GM13977 (cell line): ENCODE results near the gene SSTR4.

Experiments used
- DNase-seq: peaks from one replicate; pipeline ENCODE4 v3.0.0; 2012; ENCODE audit warnings: low spot score
- in situ Hi-C: fragments of 300-500 bp; cut with MboI; formaldehyde crosslinking; loops from one replicate; pipeline ENCODE4 v1.12.0; 2022; ENCODE audit warnings: low sequenced_read_pairs, low pct_unique_long_range_greater_than_20kb, mixed read lengths, inconsistent platforms; ENCODE audit not compliant: unreplicated experiment
- TF ChIP-seq, protein P1 (sequence below): IDR thresholded peaks from 2 replicates; pipeline ENCODE4 v1.5.1; 2012; ENCODE audit warnings: mild to moderate bottlenecking, control low read depth; ENCODE audit not compliant: insufficient read depth; ENCODE audit errors: extremely low read depth, missing control alignments

Gene SSTR4

DNA sequence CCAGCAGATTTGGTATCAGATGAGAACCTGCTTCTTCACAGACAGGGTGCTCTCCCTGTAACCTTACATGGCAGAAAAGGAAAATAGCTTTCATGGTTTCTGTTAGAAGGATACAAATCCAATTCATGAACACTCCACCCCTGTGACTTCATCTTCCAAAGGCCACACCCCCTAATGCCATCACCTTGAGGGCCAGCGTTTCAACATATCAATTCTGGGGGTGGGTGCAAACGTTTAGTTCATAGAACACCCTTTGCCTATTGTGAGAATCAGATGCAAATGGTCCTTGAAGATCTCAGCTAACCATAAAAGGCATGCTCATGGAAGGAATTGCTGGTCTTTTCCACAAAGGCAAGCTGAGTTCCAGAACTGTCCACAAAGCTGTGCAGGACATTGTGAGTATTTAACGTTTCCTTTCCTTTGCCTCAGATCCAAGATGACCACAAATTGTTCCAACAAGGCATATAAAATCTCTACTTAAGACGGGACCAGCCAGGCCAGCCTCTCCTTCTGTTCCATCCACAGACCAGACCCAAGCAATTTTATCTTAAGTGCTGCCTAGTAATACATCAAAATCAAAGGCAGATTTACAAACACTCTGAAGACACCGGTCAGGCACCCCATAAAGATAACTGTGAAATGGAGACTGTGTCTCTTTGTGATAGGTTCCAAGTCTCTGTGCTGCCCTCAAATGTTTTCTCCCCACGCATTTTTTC is 34.7 kb upstream of the SSTR4 start:
- TF ChIP-seq, protein P1, sequence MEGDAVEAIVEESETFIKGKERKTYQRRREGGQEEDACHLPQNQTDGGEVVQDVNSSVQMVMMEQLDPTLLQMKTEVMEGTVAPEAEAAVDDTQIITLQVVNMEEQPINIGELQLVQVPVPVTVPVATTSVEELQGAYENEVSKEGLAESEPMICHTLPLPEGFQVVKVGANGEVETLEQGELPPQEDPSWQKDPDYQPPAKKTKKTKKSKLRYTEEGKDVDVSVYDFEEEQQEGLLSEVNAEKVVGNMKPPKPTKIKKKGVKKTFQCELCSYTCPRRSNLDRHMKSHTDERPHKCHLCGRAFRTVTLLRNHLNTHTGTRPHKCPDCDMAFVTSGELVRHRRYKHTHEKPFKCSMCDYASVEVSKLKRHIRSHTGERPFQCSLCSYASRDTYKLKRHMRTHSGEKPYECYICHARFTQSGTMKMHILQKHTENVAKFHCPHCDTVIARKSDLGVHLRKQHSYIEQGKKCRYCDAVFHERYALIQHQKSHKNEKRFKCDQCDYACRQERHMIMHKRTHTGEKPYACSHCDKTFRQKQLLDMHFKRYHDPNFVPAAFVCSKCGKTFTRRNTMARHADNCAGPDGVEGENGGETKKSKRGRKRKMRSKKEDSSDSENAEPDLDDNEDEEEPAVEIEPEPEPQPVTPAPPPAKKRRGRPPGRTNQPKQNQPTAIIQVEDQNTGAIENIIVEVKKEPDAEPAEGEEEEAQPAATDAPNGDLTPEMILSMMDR: no peak
- DNase-seq: no peak
- in situ Hi-C loops: no loop called here

DNA sequence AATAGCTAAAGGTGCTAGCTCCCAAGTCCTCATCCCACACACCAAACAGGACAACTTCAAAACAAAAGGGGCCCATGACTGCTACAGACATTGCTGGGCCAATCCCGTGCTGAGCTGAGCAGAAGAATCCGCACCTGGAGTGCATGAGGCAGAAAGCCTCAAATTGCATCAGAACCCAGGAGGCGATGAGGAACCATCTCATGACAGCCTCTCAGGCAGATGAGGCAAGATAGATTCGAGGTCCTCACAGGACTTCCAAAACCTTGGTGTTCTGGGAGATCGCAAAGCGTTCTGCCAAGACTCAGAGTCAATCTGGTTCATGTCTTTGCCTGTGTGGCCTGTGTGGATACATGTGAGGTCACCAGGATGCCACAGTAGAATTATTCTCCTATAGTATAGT is 32.8 kb upstream of the SSTR4 start:
- in situ Hi-C loops: no loop called here
- no peak for DNase-seq
- TF ChIP-seq, protein P1: no peak

DNA sequence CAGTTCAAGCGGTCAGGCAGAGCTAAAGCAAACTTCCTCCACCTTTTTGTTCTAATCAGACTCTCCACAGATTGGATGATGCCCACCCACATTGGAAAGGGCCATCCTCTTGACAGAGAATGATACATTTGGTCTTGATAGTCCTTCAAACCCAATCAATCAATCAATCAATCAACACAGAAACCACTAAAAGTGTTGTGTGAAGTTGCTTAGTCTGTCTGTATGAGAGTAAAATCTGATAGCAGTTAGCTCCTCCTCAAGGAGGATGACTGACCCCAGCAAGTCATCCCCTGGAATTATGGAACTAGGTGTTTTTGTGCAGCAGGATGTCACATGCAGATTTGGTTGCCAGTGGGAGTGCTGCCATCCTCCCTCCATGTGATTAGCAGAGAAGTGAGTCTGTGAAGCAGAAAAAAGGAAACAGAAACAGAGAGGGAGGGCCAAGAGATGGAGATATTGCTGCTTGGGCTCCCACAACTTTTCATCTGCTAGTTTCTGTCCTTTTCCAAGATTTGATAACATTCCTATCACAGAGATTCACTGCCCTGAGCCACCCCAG is 32.0 kb upstream of the SSTR4 start:
- in situ Hi-C loops: no loop called here
- DNase-seq: no peak
- TF ChIP-seq, protein P1: no peak

DNA sequence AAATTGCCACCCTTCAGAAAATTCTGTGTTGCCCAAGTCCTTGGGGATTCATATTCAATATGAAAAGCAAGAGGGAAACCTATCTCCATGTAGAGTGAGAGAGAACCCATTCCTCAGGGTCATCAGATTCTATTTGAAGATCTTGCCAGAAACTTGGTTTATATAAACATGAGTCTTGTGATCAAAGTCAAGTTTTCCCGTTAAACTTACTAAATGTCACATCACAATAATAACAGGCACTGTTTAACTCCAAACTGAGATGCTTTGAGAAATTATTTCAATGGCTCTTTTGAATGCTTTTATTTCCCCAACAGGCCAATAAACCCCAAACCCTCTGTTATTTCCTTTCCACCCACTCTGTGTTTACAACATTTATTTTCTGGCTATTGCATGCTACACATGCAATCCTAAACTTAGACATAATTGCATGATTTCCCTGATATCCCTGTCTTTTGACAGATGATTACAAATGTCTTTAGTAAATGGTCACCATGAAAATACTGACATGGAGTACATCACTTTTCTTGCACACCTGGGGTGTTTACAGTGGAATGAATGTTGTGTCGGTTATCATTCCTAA is 31.1 kb upstream of the SSTR4 start:
- TF ChIP-seq, protein P1: no peak
- in situ Hi-C loops: no loop called here
- DNase-seq: no peak

DNA sequence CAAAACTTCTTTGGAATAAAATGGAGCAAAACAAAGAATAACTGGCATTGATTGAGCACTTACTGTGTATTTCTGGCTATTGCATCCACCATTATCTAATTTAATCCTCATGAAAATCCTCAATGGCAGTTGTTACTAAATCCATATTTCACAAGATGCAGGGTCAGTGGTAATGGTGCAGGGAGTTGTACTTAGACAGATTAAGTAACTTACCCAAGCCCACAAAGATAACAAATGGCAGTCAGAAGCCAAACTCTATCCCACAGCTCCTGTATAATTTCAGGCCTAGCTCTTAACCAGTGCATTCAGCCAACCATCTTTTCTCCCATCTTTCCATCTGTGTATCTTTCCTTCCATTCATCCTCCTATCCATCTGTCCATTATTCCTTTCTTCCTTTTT is 29.3 kb upstream of the SSTR4 start:
- in situ Hi-C loops: no loop called here

DNA sequence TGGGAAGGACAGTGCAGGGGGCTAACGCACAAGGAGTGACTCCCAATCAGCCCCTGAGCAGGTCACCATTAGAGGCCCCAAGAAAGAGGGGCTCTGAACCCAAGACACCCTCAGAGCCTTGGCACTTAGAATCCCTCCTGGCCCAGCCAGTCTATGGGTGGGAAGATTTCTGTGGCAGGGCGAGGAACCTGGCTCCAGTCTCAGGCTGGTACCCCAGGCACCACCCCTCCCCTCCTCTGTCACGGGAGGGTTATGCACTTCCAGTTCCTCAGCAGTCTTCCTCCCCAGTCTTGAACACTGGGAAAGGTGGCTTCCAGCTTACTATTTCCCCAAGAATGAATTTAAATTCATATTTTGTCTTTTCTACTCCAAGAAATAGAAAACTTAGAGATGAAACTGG is 27.6 kb upstream of the SSTR4 start:
- no peak for DNase-seq
- in situ Hi-C loops: no loop called here

More for the DNA sequence above, 29.3 kb upstream of the SSTR4 start:
- no peak for DNase-seq
- TF ChIP-seq, protein P1: no peak

More for the DNA sequence above, 27.6 kb upstream of the SSTR4 start:
- TF ChIP-seq, protein P1: no peak
